HG02642 (cell line): ENCODE results near the gene SUPT4H1.

Experiments used
- ATAC-seq: cut with Tn5 transposase; IDR thresholded peaks from one replicate; pipeline ENCODE4 v1.9.1; 2021; ENCODE audit warnings: mild to moderate bottlenecking; ENCODE audit not compliant: unreplicated experiment, poor library complexity

SUPT4H1 gene

DNA sequence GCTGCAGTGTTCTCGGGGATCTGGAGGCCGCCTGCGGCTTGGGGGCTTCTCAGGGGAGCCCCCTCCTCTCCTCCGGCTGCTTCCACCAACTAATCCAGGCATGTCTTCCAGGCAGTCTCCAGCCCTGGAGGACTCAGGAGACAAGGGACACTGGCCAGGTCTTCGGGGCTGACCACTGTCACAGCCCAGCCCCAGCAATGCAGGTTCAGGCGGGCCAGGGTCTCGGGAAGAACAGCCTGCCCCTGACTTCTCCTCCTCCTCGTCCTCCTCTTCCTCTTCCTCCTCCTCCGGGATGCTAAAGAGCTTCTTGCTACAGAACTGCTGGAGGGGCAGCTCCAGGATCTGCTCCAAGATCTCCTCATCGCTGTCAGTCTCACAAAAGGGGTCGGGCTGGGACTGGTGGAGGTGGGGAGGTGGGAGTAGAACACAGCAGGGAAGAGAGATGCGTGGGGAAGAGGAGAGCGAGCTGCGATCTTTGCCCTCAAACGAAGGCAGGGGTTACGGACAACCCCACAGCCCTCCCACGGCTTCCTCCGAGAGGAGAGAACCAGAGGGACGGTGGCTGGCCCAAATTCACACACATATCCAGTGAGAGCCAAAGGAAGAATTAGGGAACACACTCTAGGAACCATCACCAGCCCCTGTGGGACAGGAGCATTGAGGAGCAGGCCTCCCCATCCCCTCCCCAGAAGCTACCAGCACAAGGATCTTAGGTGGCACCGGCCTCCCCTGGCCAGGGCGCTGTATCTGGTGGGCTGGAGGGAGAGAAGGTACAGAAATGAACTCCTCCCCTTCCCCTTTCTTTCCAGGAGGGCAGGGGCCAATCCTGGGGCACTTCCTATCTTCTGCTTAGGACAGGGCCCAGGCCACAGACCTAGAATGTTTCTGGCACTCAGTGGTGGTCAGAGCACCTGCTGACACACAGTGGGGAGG lies 42.8 kb downstream of the SUPT4H1 start:
- ATAC-seq = no peak

- no peak for ATAC-seq
These were observed 43.6 kb downstream of the SUPT4H1 start for GRCh38 chr17:58308173-58308984.

GRCh38 chr17:58307468-58308172 lies 44.4 kb downstream of the SUPT4H1 start:
- no peak for ATAC-seq

DNA sequence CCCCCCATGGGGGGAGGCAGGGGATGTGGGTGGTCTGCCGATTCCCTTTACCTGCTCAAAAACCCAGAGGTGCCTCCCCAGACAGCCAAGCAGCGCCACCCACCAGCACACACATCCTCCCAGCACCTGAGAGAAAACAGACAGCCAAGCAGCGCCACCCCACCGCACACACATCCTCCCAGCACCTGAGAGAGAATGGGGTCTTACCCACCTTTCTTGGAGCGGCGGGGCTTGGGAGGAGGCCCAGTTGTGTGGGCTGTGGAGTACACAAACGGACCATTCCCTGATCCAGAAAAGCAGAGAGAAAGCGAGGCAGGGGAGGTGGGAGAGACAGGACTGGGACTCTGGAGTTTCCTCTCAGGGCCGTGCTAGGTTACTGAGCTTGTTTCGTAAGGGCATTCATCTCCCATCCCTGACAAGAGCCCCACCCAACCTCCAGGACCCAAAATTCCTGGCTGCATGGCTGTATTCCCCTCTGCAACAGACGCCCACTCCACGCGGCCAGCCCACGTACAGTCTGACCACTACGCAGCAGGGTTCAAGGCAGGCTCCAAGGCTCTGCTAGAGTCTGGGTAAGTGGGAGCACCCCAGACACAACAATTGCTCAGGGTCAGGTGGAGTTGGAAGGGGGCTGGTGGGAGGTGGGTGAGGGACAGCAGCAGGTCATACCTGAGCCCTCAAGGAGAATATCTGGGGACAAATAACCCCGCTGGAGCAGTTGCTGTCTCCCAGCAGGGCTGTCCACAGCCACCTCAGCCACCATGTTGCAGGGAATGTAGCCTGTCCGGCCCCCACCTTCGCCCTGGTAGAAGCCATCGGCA lies 45.7 kb downstream of the SUPT4H1 start:
- ATAC-seq = no peak

- no peak for ATAC-seq
These were observed 46.4 kb downstream of the SUPT4H1 start for GRCh38 chr17:58305626-58306025.

DNA sequence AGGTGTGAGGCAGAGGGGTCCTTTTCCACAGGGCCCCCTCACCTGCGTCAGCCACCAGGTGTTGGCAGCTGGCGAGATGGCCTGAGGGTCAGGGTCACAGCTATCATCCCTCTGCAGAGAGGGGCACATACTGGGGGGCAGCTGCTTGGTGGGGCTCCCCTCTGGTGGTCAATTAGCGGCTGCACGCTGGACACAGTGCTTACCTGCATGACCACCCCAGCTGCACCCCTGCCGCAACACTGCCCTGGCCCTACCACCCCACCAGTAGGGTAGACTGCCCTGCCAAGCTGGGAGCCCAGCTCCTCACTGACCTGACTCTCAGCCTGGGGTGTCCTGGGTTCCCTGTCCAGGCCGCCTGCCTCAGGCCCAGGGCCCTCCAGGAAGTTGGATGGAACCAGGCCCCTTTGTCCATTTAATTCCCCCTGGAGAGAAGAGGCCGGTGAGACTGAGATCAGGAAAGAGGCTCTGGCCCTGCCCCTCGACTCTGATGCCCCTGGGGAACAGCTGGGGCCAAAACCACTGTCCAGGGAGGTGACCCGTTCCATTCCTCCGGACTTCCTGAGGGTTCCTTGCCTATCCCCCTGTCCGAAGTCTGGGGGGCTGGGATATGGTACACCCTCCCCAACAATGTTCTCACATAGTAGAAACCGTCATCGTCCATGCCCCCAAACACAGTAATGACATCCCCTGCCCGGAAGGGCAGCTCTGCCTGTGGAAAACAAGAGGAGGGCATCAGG lies 47.1 kb downstream of the SUPT4H1 start:
- ATAC-seq = no peak

DNA sequence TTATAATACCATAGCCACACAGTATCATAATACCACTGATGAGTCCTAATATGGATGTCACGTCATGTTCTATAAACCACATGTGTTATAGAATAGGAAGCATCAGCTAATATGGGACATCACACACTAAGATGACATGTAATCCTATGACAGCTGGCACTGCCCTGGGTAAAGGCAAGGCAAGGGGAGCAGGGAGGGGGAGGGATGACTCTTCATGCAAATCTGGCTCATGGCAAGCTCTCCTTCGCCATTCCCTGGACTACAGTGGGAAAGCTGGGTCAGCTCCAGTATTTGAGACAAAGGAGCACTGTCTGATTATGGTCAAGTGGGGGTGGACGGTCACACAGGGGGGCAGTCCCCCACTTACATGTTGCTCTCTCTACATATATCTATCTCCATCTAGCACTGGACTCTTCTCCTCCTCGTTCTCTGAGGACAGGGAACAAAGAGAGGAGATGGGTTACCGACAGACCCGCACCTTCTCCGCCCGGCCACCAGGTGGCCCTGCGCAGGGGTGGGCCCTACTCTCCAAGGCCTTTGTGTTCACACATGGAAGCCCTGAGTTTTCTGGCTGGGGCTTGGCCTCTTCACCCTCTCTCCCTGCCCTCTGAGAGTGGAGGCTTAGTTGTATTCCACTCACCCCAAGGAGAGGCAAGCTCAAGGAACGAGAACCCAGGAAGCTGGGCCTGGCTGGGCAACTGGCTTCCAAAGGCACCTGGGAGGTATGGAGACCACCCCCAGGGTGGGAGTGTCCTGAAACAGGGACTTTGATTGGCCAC lies 47.8 kb downstream of the SUPT4H1 start:
- ATAC-seq = no peak

DNA sequence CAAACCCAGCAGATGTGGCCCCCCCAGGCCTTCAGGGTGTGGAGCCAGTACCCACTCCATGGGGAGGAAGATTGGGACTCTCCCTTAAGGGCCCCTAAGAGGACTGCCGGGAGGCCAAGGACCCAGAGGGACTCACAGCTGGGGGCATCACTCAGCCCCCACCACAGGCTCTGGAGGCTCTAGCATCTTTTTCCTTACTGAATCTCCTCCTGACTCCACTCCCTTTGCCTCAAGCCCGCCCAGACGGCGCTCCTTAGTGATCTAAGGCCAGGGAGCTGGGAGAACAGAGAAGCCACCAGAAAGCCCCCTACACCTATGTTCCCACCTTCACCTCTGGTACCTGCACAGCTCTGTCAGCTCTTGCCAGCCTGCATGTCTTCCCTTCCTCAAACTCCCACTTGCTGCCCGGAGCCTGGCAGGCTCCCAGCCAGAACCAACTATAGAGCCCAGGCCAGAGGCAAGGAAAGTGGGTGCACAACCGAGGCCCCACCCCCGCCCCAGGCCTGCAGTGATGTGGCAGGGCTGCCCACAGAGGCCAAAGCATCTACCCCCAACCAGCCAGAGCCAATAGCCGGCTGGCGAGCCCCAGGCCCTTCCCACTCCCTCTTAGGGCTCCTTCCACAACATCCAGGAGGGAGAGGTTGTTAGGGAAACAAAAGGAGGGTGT lies 48.9 kb downstream of the SUPT4H1 start:
- no peak for ATAC-seq

DNA sequence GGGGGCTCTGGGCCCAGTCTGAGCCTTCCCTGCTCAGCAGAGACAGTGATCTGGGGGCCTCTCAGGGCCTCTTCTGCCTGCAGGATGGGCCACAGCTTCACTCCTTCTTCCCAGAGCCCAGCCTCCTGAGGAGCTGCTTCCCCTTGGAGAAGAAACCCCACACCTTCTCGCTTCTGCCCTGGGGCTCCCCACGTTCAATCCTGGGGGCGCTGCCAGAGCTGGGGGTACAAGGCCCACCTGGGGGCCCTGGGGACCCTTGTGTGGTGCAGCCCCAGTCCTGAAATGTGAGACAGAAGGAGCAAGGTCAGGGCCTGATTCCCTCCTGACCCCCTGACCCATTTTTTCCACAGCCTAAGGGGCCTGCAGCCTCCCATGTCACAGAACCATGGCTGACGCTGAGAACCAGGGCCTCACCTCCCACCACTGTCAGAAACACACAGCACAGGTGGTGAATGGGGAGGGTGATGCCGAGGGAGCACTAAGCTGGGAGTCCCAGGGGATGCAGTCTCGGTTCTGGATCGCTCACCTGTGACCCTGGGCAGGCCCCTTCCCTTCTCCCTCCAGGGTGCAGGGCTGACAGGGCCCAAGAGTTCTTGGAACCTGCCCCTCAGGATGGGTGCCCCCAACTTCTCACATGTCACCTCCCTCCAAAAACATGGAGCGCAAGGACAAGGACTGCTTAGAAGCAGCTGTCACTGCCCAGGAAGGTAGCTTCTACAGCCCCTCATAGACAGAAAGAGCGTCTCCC lies 49.7 kb downstream of the SUPT4H1 start:
- ATAC-seq = no peak

DNA sequence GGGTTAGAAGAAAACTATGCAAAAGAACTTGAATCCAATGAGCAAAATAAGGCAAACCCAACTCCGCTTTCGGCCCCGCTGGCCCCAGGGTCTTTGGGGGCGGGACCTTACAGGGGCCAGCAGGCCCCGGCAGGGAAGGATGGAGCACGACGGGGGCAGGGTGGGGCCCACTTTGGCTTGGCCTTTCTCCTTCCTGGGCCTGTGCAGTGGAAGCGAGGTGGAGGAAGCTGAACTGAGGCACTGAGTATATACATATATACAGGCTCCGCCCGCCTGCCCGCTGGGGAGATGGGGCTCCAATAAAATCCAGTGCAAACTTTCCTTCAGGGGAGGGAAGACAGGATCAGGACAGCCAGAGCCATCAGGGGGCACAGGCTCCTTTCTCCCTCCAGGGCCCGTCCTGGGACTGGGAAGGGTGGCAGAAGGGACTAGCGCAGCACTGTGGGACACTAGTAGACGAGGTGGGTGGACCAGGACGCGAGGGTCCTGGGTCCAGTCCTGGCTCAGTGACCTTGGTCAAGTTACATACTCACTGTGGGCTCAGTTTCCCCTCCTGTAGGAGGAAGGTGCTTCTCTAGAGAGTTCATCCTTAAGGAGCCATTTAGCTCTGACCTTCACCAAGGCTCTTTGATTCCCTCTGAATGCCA lies 50.4 kb downstream of the SUPT4H1 start:
- ATAC-seq = no peak

DNA sequence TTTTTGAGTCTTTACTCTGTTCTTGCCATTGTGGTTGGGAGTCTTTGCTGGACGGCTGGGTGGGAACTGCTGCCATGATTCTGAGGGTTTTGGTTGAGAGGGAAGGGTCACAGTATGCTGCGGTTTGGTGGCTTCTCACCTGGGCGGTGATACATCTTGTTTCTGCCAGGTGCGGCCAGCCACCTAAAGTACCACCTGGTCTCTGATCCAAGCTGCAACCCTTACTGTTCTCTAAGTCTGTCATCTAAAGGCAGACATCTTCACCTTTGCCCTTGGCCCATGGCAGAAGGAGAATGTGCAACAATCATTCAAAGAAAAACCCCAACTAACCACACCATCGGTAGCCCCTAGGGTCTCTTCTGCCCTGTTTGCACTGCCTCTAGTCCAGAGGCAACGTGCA lies 51.7 kb downstream of the SUPT4H1 start:
- ATAC-seq = no peak
